GM18951 (cell line): ENCODE results near the gene HK2.
"Not testable (repeated sequence)": the region's sequence is repeated elsewhere in the genome, so short reads cannot be mapped to it uniquely, and the experiment has no call there.

Experiments
- POLR2A ChIP-seq: IDR thresholded peaks from 4 replicates; pipeline ENCODE4 v1.6.1; 2011; ENCODE audit warnings: mild to moderate bottlenecking; ENCODE audit not compliant: insufficient read length, insufficient read depth; ENCODE audit errors: extremely low read depth
- in situ Hi-C: fragments of 300-500 bp; cut with MboI; formaldehyde crosslinking; loops from one replicate; pipeline ENCODE4 v1.12.0; 2022; ENCODE audit warnings: low sequenced_read_pairs, mixed read lengths, inconsistent platforms; ENCODE audit not compliant: unreplicated experiment

HK2 gene

DNA sequence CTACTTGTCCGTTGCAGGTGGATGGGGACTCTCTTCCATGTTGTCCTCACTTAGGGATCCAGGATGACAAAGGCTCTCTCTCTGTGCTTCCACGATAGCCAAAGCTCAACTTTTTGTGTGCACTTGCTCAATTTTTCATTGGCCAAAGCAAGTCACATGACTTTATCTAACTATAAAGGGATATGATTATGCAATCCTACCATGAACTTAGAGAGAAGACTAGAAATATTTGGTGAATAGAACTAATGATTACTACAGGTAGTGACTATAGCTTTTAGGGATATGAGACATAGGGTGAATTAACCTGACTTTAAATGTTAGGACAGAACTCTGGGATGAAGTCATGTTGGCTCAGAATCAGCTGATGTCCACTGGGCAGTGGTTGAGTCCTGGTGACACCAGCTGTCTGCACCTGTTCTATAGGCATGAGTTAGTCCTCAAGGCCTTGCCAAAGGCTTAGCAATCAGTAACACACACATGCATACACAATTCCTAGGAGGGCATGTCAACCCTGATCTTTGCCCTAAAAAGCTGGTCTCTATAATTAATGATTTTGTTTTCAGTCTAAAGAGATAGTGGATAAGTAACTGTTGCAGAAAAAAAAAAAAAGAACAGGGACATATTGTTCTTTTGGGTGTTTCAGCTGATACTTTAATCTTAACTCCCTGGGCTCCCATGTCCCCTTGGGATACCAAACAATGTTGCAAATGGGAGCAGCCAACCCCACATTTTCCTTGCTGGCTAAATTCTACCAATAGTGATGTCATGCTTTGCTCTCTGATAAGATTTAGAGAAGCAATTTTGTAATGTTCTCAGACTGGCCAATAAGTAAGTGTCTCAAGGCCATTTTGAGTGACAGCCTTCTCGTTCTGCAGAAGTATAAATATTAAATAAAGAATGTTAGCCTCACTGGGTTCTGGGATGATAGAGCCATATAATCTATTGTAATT lies 12.5 kb upstream of the HK2 start:
- no peak for TF ChIP-seq POLR2A
- in situ Hi-C loops = no loop called here

DNA sequence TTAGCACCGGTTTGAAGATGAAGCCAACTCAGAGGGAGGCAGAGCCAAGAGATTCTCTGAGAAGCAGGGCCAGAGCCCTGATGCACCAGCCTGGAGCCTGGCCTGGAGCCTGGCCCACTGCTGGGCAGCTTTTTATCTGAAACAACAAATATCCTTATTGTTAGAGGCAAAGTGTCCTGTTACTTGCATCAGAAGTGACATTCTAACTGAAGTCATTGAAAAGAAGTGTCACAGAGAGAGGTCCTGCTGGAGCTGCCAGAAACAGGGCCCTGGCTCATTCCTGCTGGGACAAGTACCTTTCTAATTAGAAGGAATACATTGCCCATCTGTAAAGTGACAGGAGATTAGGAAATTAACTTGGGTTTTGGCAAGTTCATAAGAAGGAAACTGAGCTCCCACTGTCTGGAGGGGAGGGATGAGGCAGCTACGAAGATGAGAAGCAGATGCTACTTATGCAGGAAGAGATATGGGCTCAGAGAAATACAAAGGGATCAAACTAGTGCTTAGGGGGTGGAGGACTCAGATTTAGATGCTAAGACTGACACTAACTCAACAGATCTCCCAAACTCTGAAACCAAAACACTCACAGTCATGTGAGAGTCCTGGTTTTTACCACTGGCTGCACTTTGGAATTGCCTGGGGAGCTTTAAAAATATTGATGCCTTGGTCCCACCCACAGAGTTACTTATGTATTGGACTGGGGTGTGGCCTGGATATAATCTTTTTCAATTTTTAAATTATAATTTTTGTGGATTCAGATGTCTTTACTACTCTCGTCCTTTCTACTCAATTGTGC lies 11.0 kb upstream of the HK2 start:
- in situ Hi-C loops = no loop called here
- TF ChIP-seq POLR2A = no peak

DNA sequence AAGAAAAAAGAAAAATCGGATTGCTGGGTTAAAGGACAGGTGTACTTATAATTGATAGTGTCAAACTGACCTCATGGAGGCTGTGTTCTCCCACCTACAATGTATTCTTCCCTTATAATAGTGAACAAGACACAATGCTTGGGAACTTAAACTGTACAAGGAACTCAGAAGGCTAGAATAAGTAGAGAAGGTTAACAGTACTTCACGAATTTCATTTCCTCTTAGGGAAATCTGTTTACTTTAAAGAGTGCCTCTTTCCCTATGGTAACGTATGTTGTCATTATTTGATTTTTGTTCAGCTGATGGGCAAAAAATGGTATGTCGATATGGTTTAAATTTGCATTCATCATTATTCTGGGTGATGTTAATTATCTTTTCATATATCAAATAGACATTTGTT lies 9.2 kb upstream of the HK2 start:
- in situ Hi-C loops = no loop called here
- TF ChIP-seq POLR2A = no peak

DNA sequence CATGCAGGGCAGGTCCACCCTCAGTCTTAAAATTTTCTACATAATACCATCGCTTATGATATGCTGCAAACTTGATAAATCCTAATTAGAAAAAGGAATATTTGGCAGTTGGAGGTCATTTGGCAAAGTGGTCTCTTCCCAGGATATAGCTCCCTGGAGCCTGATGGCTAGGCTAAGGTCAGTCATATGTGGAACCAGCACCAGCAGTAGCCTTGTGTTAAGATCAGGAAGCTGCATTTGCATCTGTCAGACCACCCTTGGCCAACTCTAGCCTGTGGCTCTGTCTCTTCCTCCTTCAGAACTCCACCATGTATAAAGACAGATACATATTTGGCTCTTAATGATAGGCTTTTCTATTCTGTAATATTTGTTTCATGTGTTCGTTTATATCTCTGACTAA lies 5.4 kb upstream of the HK2 start:
- TF ChIP-seq POLR2A = no peak
- in situ Hi-C loops = no loop called here

DNA sequence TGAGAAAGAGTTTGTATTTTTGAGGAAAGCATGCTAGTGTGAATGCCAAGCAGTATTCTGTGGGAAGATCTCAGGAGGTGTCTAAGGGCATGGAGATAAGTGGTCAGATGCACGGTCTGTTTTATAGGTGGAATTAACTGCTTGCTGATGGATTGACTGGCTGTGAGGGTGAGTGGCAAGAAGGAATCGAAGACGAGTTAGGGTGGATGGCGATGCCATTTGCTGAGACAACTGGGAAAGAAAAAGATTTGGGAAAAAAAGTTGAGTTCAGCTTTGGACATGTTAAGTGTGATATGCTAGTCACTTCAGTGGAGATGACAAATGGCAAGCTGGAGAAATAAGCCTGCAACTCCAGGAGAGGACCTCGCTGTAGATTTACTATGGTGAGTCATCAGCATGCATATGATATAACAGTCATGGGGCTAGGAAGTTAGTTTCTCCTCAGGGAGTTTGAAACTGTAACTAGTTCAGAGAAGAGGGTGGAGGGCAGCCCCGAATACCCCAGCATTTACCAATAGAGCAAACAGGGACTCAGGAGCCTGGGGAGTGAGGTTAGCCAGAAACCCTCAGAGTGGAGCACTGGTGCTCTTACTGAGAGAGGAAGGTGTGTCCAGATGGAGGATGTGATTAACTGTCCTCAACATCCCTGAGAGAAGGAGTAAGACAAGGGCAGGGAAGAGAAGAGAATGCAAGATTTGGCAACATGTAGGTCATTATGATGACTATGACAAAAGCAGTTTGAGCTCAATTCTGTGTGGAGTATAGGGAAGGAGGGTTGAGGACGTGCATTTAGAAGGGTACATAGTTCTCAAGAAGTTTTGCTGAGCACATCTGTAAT lies 2.0 kb upstream of the HK2 start:
- no peak for TF ChIP-seq POLR2A
- in situ Hi-C loops = no loop called here

DNA sequence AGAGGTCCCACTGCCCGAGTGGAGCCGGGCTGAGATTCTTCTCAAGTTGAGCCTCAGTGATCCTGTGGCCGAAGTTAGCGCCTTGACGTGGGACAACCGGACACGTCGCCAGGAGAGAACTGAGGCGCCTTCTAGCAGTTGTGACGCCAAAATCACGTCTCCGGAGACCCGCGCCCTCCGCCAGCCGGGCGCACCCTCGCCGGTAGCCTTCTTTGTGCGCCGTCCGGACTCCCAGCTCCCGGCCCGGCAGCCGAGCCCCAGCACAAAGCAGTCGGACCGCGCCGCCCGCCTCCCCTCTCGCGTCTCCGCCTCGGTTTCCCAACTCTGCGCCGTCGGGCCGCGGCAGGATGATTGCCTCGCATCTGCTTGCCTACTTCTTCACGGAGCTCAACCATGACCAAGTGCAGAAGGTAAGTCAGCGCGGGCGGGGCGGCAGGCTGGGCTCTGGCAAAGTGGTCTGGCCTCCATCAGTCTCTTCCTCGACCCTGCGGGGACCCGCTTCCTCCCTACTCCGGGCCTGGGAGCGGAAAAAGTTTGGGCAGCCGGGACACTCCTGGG lies 386 bp downstream of the HK2 start:
- in situ Hi-C loops = not testable (repeated sequence)
- peak; percentile 19 for TF ChIP-seq POLR2A

DNA sequence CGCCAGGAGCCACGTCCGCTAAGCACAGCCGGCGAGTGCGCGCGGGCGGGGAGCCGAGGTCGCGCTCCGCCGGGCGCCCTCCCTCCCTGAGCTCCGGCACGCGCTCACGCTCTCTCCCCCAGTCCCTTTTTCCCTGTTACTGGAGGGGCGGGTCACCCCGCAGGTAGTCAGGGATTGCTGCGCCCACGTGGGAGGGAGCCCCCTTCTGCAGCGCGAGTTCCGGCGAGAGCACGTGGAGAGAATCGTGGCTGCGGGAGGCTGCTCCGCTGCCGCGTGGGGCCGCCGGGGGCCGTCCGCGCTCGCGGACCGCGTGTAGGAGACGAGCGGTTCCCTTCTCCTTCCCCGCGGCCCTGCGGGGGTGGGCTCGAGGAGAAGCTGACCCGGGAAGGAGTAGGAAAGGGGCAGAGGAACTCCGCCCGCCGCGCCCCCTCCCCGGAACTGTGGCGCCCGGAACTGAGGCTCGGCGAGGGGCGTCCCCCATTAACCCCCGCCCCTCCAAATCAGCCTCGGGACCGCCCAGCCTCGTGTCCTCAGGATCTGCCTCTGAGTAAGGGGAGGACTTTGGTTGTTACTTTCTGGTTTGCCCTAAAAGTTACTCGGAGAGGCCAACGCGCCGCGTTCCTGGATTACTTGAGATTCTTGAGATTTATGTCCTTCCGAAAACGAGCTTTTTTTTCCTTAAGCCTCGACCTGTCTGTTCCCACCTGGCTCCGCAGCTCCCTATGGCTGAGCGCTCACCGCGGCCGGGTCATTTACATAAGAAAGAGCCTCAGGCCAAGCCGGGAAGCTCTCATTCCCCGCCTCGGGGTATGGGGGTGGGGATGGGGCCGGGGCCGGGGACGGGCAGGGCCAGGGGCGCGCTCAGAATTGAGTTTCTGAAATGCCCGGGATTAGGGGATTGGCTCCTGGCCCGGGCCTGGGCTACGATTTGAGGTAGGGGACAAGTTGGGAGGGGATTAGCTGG lies 1.1 kb downstream of the HK2 start:
- in situ Hi-C loops = no loop called here
- TF ChIP-seq POLR2A = peak; percentile 69

DNA sequence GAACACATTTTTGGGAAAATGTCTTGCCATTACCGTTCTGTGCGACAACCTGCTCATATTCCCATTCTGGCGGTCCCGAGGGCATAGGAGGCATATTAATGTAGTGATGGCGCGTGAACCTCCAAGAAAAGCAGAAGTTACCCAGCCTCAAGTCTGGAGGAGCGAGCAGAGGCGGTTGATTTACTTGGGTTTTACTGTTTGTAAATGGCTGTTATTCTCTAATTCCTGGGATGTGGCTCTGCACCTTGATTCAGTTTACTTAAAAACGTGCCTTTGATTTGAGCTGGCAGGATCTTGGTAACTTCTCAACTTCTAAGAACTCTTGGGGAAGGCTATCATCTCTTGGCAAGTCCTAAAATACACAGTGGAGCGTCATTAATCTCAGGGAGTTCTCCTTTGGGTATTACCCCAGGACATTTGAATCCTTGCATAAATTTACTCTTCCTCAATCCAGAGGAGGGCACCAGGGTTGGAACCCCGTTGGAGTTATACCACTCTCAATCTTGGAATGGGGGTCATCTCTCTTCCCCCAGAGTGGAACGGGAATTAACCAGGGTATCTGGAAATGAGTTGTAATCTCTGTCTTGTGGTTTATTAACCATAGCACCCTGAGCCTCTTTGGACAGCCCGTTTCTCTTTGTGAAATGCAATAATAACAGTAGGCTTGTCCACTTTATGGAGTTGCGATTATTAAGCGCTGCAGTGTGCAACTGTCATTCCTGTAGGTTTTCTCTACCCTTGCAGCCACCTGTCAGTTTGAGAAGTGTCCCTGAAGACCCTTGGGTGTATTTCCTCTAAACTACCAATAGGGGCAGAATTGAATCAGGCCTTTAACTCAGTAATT lies 2.1 kb downstream of the HK2 start:
- in situ Hi-C loops = no loop called here
- no peak for TF ChIP-seq POLR2A

DNA sequence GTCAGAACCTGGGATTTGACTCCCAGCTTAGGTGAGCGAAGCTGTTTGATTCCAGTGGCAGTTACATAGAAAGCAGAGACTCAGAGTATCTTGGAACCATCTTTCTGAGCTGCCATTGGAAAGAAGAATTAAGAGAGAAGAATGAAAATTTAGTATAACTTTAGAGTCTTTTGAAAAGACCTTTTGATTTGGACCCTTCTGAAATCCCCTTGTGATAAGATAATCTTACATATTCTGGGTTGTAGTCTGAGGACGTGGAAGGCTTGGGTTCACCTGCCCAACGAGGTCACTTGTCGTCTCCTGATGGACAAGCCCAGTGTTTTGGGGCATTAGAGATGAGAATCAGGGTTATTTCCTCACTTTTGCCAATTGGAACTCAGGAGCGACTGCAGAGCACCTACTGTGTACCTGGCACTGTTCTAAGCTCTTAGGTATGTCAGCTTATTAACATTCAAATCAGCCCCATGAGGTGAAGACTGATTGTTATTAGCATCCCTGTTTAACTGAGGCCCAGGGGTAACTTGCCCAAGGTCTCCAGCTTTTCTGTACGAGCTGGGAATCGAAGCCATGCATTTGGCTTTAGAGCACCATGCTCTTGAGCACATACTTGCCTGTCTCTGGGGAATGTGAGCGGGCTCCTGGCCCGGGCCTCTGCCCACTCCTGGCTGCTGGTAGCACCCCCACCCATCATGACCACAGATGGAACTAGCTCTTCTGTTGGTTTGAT lies 2.9 kb downstream of the HK2 start:
- in situ Hi-C loops = no loop called here
- TF ChIP-seq POLR2A = no peak

DNA sequence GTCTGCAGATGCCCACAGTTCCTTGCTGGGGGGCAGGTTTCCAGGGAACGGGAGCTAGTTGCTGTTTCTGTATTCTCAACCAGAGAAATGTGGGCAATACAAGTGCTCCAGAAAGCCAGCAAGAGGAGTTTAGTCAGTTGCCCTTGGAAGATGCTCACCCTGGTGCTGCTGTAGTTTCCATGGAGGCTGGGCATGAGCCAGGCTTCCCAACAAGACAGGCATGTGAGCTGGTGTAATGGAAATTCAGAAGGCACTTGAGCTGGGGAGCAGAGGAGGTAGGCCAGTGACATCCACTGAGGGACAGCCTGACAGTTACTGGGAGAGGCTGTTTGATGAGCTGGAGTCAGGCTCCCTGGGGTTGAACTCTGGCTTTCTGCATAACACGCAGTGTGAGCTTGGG lies 7.7 kb downstream of the HK2 start:
- in situ Hi-C loops = no loop called here
- no peak for TF ChIP-seq POLR2A
